ENCODE data around the gene CNPY1. TPM values are rescaled to one million over a fixed set of nuclear protein-coding genes. Genes with fewer than 3 reads are reported as not detected.

CNPY1 gene
- total and polyA plus RNA-seq, 12 donors, result not detected

- DNase-seq, result no peak
- intact Hi-C loops (cut with DNase I), result no loop called here
- no peak for TF ChIP-seq POLR2A (IDR thresholded peaks at IDR 0.05)
- no peak for TF ChIP-seq CTCF (IDR thresholded peaks at IDR 0.05)
- Histone ChIP-seq H3K9me3 (replicated peaks in 1 of 3) (no peaks in the 10 kb centered on the region), H3K4me3 (no peak overlapping the region), H3K27ac (no peak overlapping the region), H3K27me3 (peaks cover 100% of the 10 kb centered on the region), H3K4me1 (replicated peaks in 1 of 2) (peaks cover 11 to 17% of the 10 kb centered on the region in 2 donors), H3K36me3 (replicated peaks in 1 of 2) (no peaks in the 10 kb centered on the region)
- WGBS, 4 donors, result 32 to 40% (median 34%) methylated on average over 13 to 15 of the region's 15 CpGs
These were observed 83.1 kb downstream of the CNPY1 start for GRCh38 chr7:155463114-155463811.

GRCh38 chr7:155462163-155462735 lies 84.1 kb downstream of the CNPY1 start:
- H3K4me3 ChIP-seq, result no peak overlapping the region
- H3K4me1 ChIP-seq (replicated peaks in 1 of 2), result peaks cover 10 to 15% of the 10 kb centered on the region in 2 donors
- no peaks in the 10 kb centered on the region for H3K36me3 ChIP-seq (replicated peaks in 1 of 2)
- 15 to 33% (median 19%) methylated on average over 27 to 33 of the region's 33 CpGs for WGBS, 4 donors
- intact Hi-C loops (cut with DNase I), result no loop called here
- TF ChIP-seq CTCF (IDR thresholded peaks at IDR 0.05) (no peak), POLR2A (IDR thresholded peaks at IDR 0.05) (no peak)
- H3K27ac ChIP-seq, result no peak overlapping the region
- no peak for DNase-seq
- H3K9me3 ChIP-seq (replicated peaks in 1 of 3), result no peaks in the 10 kb centered on the region
- H3K27me3 ChIP-seq, result peaks cover 94% of the 10 kb centered on the region

- Histone ChIP-seq H3K27me3 (peaks cover 94% of the 10 kb centered on the region), H3K9me3 (replicated peaks in 1 of 3) (no peaks in the 10 kb centered on the region), H3K4me3 (no peak overlapping the region), H3K4me1 (replicated peaks in 1 of 2) (peaks cover 15 to 17% of the 10 kb centered on the region in 2 donors), H3K36me3 (replicated peaks in 1 of 2) (no peaks in the 10 kb centered on the region), H3K27ac (no peak overlapping the region)
- DNase-seq, result no peak
- 31 to 55% (median 44%) methylated on average over 3 of the region's 3 CpGs for WGBS, 4 donors
- TF ChIP-seq CTCF (IDR thresholded peaks at IDR 0.05), result no peak
- TF ChIP-seq POLR2A (IDR thresholded peaks at IDR 0.05), result no peak
- intact Hi-C loops (cut with DNase I), result no loop called here
These were observed 84.7 kb downstream of the CNPY1 start for GRCh38 chr7:155461631-155462030.

- Histone ChIP-seq H3K4me1 (replicated peaks in 1 of 2) (peaks cover 17 to 22% of the 10 kb centered on the region in 2 donors), H3K4me3 (no peak overlapping the region), H3K9me3 (replicated peaks in 1 of 3) (no peaks in the 10 kb centered on the region), H3K36me3 (replicated peaks in 1 of 2) (no peaks in the 10 kb centered on the region), H3K27me3 (peaks cover 94% of the 10 kb centered on the region), H3K27ac (no peak overlapping the region)
- no peak for TF ChIP-seq CTCF (IDR thresholded peaks at IDR 0.05)
- no peak for TF ChIP-seq POLR2A (IDR thresholded peaks at IDR 0.05)
- no peak for DNase-seq
- intact Hi-C loops (cut with DNase I), result no loop called here
- 12 to 24% (median 21%) methylated on average over 6 to 8 of the region's 8 CpGs for WGBS, 4 donors
These were observed 85.3 kb downstream of the CNPY1 start for GRCh38 chr7:155460926-155461613.

Data from adrenal gland (tissue), 12 donors.